CD14-positive monocyte (primary cell): Measurements from ENCODE around the gene CCDC122. TPM values are rescaled to one million over a fixed set of nuclear protein-coding genes. Genes with fewer than 3 reads are reported as not detected.

ENCODE experiments used
- DNase-seq, 3 donors: peaks; one replicate each; pipeline ENCODE4 v3.0.0-alpha.2; 2011 to 2022
- H2AFZ ChIP-seq: 2 replicates; pipeline ENCODE4 v1.6.0; 2012; ENCODE audit warnings: mild to moderate bottlenecking, low read depth, low read length, inconsistent platforms; ENCODE audit not compliant: insufficient read depth, poor library complexity, severe bottlenecking
- H3K27ac ChIP-seq, 2 donors: 1 replicate in 1 of 2; 2 replicates in 1 of 2; pipeline ENCODE4 v1.5.1; 2012 to 2013; ENCODE audit warnings: low read length in 2 of 2, control low read depth in 1 of 2, inconsistent platforms in 1 of 2, low read depth in 1 of 2, mild to moderate bottlenecking in 1 of 2
- H3K27me3 ChIP-seq, 2 donors: one replicate each; pipeline versions ENCODE4 v1.6.0 to v1.6.1; 2011 to 2013; ENCODE audit warnings: low read length in 2 of 2; ENCODE audit not compliant: control insufficient read depth in 2 of 2, insufficient read depth in 2 of 2
- H3K36me3 ChIP-seq, 2 donors: replicated peaks in 1 of 2; 1 replicate in 1 of 2; 2 replicates in 1 of 2; pipeline versions ENCODE4 v1.5.1 to v1.6.1; 2012 to 2013; ENCODE audit warnings: low read length in 2 of 2, control low read depth in 1 of 2, inconsistent platforms in 1 of 2, mild to moderate bottlenecking in 1 of 2; ENCODE audit not compliant: insufficient read depth in 2 of 2, control insufficient read depth in 1 of 2
- H3K4me1 ChIP-seq, 2 donors: 1 replicate in 1 of 2; 2 replicates in 1 of 2; pipeline versions ENCODE4 v1.5.1 to v1.6.1; 2012 to 2013; ENCODE audit warnings: low read length in 2 of 2, control low read depth in 1 of 2, inconsistent platforms in 1 of 2, mild to moderate bottlenecking in 1 of 2, moderate library complexity in 1 of 2; ENCODE audit not compliant: insufficient read depth in 2 of 2, control insufficient read depth in 1 of 2
- H3K4me2 ChIP-seq: replicated peaks from 2 replicates; pipeline ENCODE3; 2012; ENCODE audit warnings: low read length, moderate library complexity, mild to moderate bottlenecking; ENCODE audit not compliant: poor library complexity, severe bottlenecking; ENCODE audit errors: extremely low read depth
- H3K4me3 ChIP-seq, 3 experiments: fragments of 200-600 bp in 1 of 3; sonication (generic) in 1 of 3; replicated peaks in 1 of 3; 1 replicate in 2 of 3; 2 replicates in 1 of 3; pipeline ENCODE4 v1.5.1; 2011 to 2013; ENCODE audit warnings: low read length in 3 of 3, mild to moderate bottlenecking in 3 of 3, control low read depth in 2 of 3, low read depth in 2 of 3, inconsistent platforms in 1 of 3, moderate library complexity in 1 of 3
- H3K79me2 ChIP-seq: 2 replicates; pipeline ENCODE4 v1.6.0; 2012; ENCODE audit warnings: mild to moderate bottlenecking, control low read depth, inconsistent platforms, low read length, moderate library complexity; ENCODE audit not compliant: insufficient read depth
- H3K9ac ChIP-seq: 2 replicates; pipeline ENCODE4 v1.6.0; 2017; ENCODE audit warnings: low read length, mild to moderate bottlenecking; ENCODE audit not compliant: insufficient read depth, poor library complexity, severe bottlenecking
- H3K9me3 ChIP-seq, 2 donors: replicated peaks in 1 of 2; 1 replicate in 1 of 2; 2 replicates in 1 of 2; pipeline versions ENCODE4 v1.5.1 to v1.6.1; 2012 to 2013; ENCODE audit warnings: low read length in 2 of 2, control low read depth in 1 of 2; ENCODE audit not compliant: control insufficient read depth in 1 of 2, insufficient read depth in 1 of 2
- H4K20me1 ChIP-seq: 2 replicates; pipeline ENCODE4 v1.6.0; 2012; ENCODE audit warnings: mild to moderate bottlenecking, low read length, control low read depth, moderate library complexity; ENCODE audit not compliant: insufficient read depth
- H3K27ac Mint-ChIP-seq, 7 donors: one replicate each; pipeline ENCODE4 v1.8.0; 2020; ENCODE audit warnings: mild to moderate bottlenecking in 7 of 7, mixed read lengths in 7 of 7, moderate library complexity in 6 of 7, inconsistent platforms in 2 of 7
- H3K27me3 Mint-ChIP-seq, 3 donors: one replicate each; pipeline ENCODE4 v1.8.0; 2021 to 2022; ENCODE audit warnings: low read depth in 3 of 3, mild to moderate bottlenecking in 3 of 3, mixed read lengths in 3 of 3, moderate library complexity in 3 of 3, inconsistent platforms in 1 of 3
- H3K36me3 Mint-ChIP-seq, 2 donors: one replicate each; pipeline ENCODE4 v1.8.0; 2020; ENCODE audit warnings: mixed read lengths in 2 of 2, inconsistent platforms in 1 of 2, mild to moderate bottlenecking in 1 of 2
- H3K4me1 Mint-ChIP-seq: one replicate; pipeline ENCODE4 v1.8.0; 2020; ENCODE audit warnings: mild to moderate bottlenecking, mixed read lengths
- H3K4me3 Mint-ChIP-seq, 2 donors: one replicate each; pipeline ENCODE4 v1.8.0; 2020; ENCODE audit warnings: mild to moderate bottlenecking in 2 of 2, mixed read lengths in 2 of 2, moderate library complexity in 1 of 2
- H3K9me3 Mint-ChIP-seq, 7 donors: one replicate each; pipeline ENCODE4 v1.8.0; 2020 to 2022; ENCODE audit warnings: mixed read lengths in 7 of 7, mild to moderate bottlenecking in 6 of 7, moderate library complexity in 6 of 7, inconsistent platforms in 2 of 7
- CTCF ChIP-seq: fragments of 200-600 bp; IDR thresholded peaks from one replicate; pipeline ENCODE4 v1.8.0; 2022; ENCODE audit warnings: antibody characterized with exemption, mild to moderate bottlenecking
- WGBS: methylation state at CpG from one replicate; pipeline ENCODE4 v1.1.5; 2013; ENCODE audit warnings: missing lambda C conversion rate; ENCODE audit not compliant: insufficient coverage; 5-methylcytosine and 5-hydroxymethylcytosine counted together
- intact Hi-C, 2 donors: fragments of 100-400 bp; cut with micrococcal nuclease; formaldehyde crosslinking; loops; one replicate each; pipeline versions ENCODE4 v1.15.0 to v1.15.1; 2023
- polyA plus RNA-seq, 3 donors: library from polyadenylated mRNA; depleted of rRNA in 1 of 3; unstranded in 2 of 3; stranded (reverse) in 1 of 3; fragments of 300-500 nt in 2 of 3; fragments of >200 nt in 1 of 3; fragmentation: Illumina TruSeq in 2 of 3; gene quantifications; 1 replicate in 2 of 3; 2 replicates in 1 of 3; pipeline ENCODE4 v1.2.3, GENCODE V29; 2012 to 2021

Gene CCDC122
- polyA plus RNA-seq, 3 donors = 0.16 to 8.0 (median 0.52) TPM

GRCh38 chr13:43910856-43911255 lies 31.3 kb upstream of the CCDC122 start:
- peaks cover 69 to 88% of the 10 kb centered on the region in 2 donors for H3K27me3 ChIP-seq
- no peak overlapping the region for H3K27ac ChIP-seq
- Mint-ChIP-seq H3K36me3 (peaks cover 0 to 7% of the 10 kb centered on the region in 2 donors), H3K4me3 (peak overlapping the region in 1 of 2 donors; percentile 82), H3K9me3 (peaks cover 0 to 6% (median 2%) of the 10 kb centered on the region in 7 donors), H3K4me1 (peaks cover 8% of the 10 kb centered on the region), H3K27ac (no peak overlapping the region), H3K27me3 (peaks cover 66 to 77% (median 71%) of the 10 kb centered on the region in 3 donors)
- no peaks in the 10 kb centered on the region for H3K9me3 ChIP-seq
- no peaks in the 10 kb centered on the region for H4K20me1 ChIP-seq
- H3K9ac ChIP-seq = no peak overlapping the region
- H3K36me3 ChIP-seq = no peaks in the 10 kb centered on the region
- intact Hi-C loops = loop anchor here (10.0 kb wide), 2 partner anchors 134 to 144 kb away; no protein-coding TSS in a partner anchor
- no peaks in the 10 kb centered on the region for H3K4me1 ChIP-seq
- no peak overlapping the region for H3K4me2 ChIP-seq
- no peak overlapping the region for H3K4me3 ChIP-seq
- DNase-seq = peak in 1 of 3 donors; percentile 11
- H2AFZ ChIP-seq = no peak overlapping the region
- H3K79me2 ChIP-seq = no peaks in the 10 kb centered on the region
- TF ChIP-seq CTCF = no peak

- H3K4me2 ChIP-seq = no peak overlapping the region
- Mint-ChIP-seq H3K9me3 (peaks cover 0 to 6% (median 0%) of the 10 kb centered on the region in 7 donors), H3K4me3 (peak overlapping the region in 1 of 2 donors; percentile 84), H3K4me1 (peaks cover 8% of the 10 kb centered on the region), H3K36me3 (peaks cover 0 to 7% of the 10 kb centered on the region in 2 donors), H3K27me3 (peaks cover 51 to 57% (median 57%) of the 10 kb centered on the region in 3 donors), H3K27ac (no peak overlapping the region)
- no peaks in the 10 kb centered on the region for H3K9me3 ChIP-seq
- H4K20me1 ChIP-seq = no peaks in the 10 kb centered on the region
- peaks cover 55 to 70% of the 10 kb centered on the region in 2 donors for H3K27me3 ChIP-seq
- no peak overlapping the region for H2AFZ ChIP-seq
- no peak overlapping the region for H3K4me3 ChIP-seq
- no peaks in the 10 kb centered on the region for H3K4me1 ChIP-seq
- DNase-seq = peak in 2 of 3 donors; percentile 12 to 34
- no peaks in the 10 kb centered on the region for H3K36me3 ChIP-seq
- intact Hi-C loops = loop anchor here (2.0 to 5.0 kb wide), 3 partner anchors 529 to 564 kb away; no protein-coding TSS in a partner anchor
- peak; percentile 73 for TF ChIP-seq CTCF
- WGBS = no CpG with 5 or more reads among the region's 2 CpGs
- H3K9ac ChIP-seq = no peak overlapping the region
- H3K27ac ChIP-seq = no peak overlapping the region
- no peaks in the 10 kb centered on the region for H3K79me2 ChIP-seq
Observed at GRCh38 chr13:43908156-43909126, 28.9 kb upstream of the CCDC122 start.
